ENCODE results near the gene ERCC6L2.

ERCC6L2 gene

DNA sequence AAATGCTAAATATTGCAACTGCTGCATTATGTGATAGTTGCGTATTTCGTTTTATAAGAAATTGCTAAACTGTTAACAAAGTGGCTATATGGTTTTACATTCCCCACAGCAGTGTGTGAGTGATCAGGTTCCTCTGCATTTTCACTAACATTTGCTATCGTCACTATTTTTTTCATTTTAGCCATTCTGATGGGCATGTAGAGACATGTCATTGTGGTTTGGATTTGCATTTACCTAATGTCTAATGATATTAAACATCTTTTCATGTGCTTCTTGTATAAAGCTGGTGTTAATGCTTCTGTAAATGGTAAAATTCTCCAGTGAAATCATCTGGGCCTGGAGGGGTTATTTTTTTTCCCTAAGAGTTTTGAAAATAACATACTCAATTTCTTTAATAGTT lies 61.6 kb downstream of the ERCC6L2 start:
- TF ChIP-seq, protein P1, sequence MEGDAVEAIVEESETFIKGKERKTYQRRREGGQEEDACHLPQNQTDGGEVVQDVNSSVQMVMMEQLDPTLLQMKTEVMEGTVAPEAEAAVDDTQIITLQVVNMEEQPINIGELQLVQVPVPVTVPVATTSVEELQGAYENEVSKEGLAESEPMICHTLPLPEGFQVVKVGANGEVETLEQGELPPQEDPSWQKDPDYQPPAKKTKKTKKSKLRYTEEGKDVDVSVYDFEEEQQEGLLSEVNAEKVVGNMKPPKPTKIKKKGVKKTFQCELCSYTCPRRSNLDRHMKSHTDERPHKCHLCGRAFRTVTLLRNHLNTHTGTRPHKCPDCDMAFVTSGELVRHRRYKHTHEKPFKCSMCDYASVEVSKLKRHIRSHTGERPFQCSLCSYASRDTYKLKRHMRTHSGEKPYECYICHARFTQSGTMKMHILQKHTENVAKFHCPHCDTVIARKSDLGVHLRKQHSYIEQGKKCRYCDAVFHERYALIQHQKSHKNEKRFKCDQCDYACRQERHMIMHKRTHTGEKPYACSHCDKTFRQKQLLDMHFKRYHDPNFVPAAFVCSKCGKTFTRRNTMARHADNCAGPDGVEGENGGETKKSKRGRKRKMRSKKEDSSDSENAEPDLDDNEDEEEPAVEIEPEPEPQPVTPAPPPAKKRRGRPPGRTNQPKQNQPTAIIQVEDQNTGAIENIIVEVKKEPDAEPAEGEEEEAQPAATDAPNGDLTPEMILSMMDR (IDR thresholded peaks at IDR 0.05; ENCODE audit: low read depth, low read length) = no peak
- no peak for DNase-seq (ENCODE audit: extremely low read depth, low read depth)

- DNase-seq (ENCODE audit: extremely low read depth, low read depth) = no peak
- TF ChIP-seq, protein P1 (IDR thresholded peaks at IDR 0.05; ENCODE audit: low read depth, low read length) = peak; percentile 4
These were observed 63.2 kb downstream of the ERCC6L2 start for GRCh38 chr9:95938724-95939123.

GRCh38 chr9:95939472-95939871 lies 64.0 kb downstream of the ERCC6L2 start:
- no peak for DNase-seq (ENCODE audit: extremely low read depth, low read depth)

DNA sequence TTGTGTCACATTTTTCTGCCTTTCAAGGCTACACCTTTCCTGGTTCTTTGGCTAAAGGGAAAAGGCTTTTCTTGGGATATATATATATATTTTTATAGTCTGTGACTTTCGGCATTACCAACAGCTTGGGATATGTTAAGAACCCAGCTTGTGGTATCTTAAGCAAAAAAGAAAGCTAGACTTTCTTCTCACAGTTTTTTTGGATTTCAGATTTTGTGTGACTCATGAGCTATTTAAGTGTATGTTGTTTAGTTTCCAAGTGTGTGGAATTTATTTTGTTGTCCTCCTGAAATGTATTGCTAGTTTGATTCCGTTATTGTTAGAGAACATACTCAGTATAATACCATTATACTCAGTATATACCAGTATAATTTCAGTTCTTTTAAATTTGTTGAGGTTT lies 64.8 kb downstream of the ERCC6L2 start:
- no peak for DNase-seq (ENCODE audit: extremely low read depth, low read depth)
- TF ChIP-seq, protein P1 (IDR thresholded peaks at IDR 0.05; ENCODE audit: low read depth, low read length) = no peak

More at GRCh38 chr9:95939472-95939871, 64.0 kb downstream of the ERCC6L2 start:
- TF ChIP-seq, protein P1 (IDR thresholded peaks at IDR 0.05; ENCODE audit: low read depth, low read length) = no peak

- TF ChIP-seq, protein P1 (IDR thresholded peaks at IDR 0.05; ENCODE audit: low read depth, low read length) = no peak
- DNase-seq (ENCODE audit: extremely low read depth, low read depth) = no peak
These were observed 66.5 kb downstream of the ERCC6L2 start for GRCh38 chr9:95942016-95942415.

DNA sequence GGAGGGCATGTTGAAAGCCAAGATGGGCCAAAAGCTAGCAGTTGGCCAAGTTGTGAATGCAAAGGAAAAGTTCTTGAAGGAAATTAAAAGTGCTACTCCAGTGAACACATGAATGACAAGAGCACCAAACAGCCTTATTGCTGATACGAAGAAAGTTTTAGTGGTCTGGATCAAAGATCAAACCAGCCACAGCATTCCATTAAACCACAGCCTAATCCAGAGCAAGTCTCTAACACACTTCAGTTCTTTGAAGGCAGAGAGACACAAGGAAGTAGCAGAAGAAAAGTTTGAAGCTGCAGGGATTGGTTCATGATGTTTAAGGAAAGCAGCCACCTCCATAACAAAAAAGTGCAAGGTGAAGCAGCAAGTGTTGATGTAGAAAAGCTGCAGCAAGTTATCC lies 71.6 kb downstream of the ERCC6L2 start:
- TF ChIP-seq, protein P1 (IDR thresholded peaks at IDR 0.05; ENCODE audit: low read depth, low read length) = no peak
- DNase-seq (ENCODE audit: extremely low read depth, low read depth) = no peak

DNA sequence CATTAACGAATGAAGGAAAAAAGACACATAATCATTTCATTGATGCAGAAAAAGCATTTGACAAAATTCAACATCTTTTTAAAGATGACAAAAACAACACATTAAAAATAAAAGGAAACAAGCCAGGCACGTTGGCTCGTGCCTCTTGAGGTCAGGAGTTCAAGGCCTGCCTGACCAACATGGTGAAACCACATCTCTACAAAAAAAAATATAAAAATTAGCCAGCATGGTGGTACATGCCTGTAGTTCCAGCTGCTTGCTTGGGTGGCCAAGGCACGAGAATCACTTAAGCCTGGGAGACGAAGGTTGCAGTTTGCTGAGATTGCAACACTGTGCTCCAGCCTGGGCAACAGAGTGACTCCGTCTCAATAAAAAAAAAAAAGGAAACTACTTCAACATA lies 77.0 kb downstream of the ERCC6L2 start:
- DNase-seq (ENCODE audit: extremely low read depth, low read depth) = no peak
- TF ChIP-seq, protein P1 (IDR thresholded peaks at IDR 0.05; ENCODE audit: low read depth, low read length) = no peak

Measured in AG09319 (cell line).